Measurements from ENCODE around the gene PIM3. TPM values are rescaled to one million over a fixed set of nuclear protein-coding genes. Genes with fewer than 3 reads are reported as not detected.

The PIM3 gene
- total RNA-seq, 1 donor from 2014 or later, result 113 TPM

DNA sequence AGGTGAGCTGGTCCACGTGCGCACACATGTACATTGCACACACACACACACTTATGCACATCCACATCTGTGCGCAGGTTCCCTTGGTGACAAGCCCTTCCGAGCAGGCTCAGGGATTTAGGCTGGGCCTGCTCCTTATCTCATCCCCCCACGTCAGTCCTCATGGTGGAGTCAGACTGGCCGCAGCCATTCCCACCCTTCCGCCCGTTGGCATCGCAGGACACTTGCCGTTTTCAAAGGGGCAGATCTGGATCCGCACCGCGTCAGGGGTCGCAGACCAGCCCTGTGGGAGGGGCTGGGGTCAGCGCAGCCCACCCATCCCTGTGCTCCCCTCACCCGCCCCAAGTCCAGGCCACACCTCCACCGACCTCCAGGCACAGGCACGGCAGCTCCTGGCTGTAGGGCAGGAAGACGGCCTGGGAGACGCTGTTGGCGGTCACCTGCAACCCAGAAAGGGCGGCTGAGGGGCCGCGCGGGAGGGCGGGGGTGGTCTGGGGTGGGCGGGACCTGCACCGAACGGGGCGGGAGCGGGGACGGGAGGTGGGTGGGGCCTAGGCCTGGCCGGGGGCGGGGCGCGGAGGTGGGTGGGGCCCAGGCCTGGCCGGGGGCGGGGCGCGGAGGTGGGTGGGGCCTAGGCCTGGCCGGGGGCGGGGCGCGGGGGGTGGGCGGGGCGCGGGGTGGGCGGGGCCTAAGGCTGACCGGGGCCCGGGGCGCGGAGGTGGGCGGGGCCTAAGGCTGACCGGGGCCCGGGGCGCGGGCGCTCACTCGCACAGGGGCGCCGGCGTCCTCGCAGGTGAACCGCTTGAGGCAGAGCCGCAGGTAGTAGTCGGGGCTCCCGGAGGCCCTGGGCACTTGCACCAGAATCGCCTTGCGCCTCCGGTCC is 38.7 kb downstream of the PIM3 start:
- intact Hi-C loops (cut with micrococcal nuclease), result no loop called here

DNA sequence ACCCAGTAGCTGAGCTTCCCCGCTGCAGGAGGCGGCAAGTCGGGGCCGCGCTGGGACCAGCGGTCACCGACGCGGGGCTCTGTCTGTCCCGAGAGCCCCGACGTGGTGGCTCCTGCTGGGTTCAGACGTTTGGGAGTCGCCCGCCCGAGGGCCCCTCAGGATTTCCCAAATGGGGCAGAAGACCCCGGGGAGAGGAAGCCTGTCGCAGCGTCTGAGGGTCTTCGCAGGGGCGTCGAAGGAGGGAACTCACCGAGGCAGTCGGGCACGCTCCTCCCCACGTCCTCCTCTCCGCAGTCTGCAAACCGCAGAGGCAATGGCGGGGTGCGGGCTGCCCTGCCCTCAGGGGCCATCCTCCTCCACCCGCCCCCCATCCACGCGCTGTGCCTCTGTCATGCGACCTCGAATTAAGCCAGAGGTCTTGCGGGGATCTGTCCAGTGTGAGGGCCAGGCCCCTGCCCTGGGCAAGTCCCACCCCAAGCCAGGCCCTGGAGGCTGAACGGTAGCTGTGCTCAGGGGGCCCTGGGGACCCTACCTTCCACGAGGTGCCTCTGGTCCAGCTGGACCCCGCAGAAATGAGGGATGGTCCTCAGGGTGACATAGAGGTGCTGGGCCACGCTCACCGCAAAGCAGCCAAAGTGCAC is 39.5 kb downstream of the PIM3 start:
- intact Hi-C loops (cut with micrococcal nuclease), result no loop called here

DNA sequence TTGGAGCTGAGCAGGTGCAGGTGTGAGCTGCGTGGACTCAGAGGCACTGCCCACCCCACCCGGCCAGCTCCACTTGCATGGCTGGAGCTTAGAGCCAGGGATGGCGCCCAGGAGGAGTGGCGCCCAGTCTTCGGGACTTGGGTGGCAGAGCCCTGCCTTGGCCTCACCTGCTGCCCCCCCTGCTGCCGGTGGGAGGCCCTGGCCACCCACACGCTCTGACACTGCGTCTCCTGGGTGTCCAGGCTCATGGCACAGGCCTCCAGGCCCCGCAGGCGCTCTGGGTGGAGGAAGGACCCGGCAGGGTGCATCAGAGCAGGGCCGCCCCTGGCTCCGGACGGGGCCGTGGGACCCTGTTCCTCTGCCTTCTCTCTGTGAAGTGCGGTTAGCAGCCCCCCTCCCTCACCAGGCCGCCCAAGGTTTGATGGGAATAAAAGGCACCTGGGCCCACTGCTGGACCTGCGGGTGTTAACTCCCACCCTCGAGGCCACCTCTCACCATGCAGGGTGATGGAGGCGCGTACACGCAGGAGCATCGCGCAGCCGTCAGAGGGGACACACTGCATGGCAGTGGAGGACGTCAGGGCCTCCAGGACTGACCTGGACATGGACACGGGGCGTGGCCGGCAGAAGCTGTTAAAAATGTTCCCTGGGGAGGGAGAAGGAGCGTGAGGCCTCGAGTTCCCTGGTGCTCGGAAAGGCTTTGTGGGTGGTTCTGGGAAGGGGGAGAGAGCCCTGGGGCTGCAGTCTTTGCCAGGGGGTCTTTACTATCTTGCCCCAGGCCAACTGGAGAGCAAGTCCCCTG is 40.2 kb downstream of the PIM3 start:
- intact Hi-C loops (cut with micrococcal nuclease), result no loop called here

DNA sequence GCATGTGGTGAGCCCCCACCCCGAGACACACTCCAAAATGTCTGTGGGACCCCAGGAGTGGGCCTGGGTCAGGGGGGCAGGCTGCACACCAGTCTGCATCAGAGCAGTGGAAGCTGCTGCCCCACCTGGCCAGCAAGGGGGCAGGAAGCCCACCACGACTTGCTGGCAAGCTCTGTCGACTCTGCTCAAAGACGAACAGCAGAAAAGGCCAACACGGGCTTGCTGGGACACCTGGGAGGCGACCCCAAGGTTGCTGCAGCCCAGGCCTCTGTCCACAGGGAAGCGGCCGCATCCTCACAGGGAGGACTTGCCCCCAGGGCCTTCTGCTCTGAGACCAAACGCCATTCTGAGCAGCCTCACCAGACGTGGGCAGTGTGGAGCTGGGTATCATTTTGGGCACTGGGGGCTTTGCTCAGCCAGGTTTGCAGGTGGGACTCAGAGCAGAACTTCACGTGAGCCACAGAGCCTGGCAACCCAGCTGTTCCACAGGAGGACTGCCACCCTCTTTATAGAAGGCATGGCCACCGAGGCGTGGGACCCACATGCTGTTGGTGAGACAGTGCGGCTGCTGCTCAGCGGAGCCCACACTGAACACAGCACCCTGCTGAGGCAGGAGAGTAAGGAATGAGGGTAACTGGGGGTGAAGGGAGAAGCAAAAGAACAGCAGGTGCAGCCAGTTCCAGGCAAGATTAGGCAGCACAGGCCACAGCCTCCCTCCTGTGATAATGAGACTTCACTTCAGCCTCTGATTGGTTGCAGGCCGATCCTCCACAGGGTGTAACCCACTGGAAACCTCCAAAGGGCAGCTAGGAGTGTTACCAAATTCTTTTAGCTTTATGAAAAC is 41.0 kb downstream of the PIM3 start:
- intact Hi-C loops (cut with micrococcal nuclease), result no loop called here

DNA sequence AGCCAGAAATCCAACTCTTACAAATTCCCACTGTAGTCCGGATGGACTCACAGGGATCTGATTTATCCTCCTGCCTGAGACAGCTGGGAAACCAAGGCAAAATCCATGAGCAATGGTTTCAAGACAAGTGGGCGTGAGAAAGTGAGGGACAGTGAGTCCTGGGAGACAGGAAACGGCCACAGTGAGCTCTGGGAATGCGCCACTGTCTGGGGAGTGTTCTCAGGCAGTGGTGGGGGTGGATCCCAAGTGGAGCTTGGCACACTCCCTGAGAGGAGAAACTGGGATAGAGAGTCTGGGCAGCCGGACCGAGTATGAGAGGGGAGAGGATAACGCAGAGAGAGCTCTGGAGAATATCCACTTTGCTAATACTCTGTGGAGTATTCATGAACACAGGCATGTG is 42.2 kb downstream of the PIM3 start:
- intact Hi-C loops (cut with micrococcal nuclease), result no loop called here

DNA sequence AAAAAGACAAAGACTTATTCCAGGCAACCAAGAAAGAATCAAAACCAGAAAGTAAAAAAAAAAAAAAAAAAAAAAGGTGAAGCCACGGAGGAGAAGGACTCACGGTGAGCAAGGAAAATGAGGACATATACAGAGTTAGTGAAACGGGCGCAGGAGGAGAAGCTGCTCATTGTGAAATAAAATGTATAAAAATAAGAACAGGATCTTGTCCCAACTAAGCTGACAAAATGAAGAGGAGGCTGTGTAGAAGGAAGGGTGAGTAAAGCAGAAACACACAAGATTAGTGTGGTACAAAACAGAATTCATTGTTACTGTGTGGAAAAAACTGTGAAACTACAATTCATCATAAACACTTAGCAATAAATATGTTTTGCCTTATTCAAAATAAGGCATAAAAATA is 44.3 kb downstream of the PIM3 start:
- intact Hi-C loops (cut with micrococcal nuclease), result no loop called here

DNA sequence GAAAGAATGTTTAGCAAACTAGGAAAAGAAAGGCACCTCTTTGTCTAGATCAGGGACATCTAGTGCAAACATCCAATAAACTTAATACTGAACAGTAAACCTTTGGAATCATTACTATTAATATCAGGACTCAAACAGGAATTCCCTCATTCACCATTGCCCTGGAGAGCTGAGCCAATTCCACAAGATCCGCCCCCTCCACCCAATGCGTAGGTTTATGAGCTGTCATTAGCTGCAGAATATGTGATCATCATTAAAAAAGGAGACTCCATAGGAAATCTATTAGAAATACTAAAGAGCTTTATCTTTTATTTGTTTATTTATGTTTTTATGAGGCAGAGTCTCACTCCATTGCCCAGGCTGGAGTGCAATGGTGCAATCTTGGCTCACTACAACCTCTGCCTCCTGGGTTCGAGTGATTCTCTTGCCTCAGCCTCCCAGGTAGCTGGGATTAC is 46.5 kb downstream of the PIM3 start:
- intact Hi-C loops (cut with micrococcal nuclease), result no loop called here

DNA sequence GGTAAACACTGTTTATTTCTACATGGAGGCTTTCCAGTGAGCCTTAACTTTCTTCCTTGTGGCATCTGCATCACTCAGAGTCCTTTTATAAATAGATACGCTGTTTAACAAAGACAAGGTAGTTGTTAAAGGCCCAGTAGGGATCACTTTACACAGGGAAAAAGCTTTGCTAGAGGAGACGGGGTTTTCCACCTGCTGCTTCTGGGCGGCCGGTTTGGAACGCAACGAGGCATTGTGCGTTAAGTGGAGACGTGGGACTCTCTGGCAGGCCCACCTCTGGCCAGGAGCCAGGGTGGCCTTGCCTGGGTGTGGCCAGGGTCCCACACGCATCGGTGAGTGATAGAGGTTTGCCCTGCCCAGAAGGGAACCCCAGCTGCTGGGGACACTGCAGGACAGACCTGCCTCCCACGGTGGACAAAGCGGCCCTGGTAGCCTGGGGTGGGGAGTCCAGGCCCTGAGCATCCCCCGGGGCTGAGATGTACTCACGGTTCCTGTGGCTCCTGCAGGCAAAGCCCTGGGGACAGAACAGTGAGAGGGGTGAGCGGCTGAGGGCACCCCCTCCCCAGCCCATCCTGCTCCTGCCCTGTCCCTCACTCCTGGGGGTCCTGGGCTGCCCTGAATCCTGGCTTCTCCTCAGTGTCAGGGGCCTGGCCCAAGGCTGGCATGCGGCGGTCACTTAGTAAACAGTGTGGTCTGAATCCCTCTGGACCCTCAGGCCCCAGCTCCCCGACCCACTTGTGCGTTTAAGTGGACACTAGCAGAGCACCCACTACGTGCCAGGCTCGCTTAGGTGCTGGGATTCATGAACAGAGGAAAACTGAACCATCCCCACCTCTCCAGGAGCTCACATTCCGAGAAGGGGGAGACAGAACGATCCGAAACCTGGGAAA is 47.8 kb downstream of the PIM3 start:
- intact Hi-C loops (cut with micrococcal nuclease), result no loop called here

DNA sequence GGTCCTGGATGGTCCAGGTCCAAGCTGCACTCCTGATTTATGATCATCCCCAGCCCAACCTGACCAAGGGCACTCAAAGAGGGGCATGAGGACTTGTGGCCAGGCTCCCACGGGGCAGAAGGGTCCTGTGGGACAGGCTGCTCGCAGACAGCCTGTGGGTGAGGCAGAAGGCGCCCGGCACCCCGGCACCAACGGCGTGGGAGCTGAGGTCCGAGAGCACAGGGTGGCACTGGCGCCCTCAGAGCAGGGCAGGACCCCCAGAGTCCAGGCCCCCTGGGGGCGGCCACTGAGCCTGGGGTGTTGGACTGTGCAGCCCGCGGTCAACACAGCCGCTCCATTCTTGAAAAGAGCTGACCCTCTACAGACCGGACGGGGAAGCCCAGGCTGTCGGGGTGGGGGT is 48.7 kb downstream of the PIM3 start:
- intact Hi-C loops (cut with micrococcal nuclease), result no loop called here

DNA sequence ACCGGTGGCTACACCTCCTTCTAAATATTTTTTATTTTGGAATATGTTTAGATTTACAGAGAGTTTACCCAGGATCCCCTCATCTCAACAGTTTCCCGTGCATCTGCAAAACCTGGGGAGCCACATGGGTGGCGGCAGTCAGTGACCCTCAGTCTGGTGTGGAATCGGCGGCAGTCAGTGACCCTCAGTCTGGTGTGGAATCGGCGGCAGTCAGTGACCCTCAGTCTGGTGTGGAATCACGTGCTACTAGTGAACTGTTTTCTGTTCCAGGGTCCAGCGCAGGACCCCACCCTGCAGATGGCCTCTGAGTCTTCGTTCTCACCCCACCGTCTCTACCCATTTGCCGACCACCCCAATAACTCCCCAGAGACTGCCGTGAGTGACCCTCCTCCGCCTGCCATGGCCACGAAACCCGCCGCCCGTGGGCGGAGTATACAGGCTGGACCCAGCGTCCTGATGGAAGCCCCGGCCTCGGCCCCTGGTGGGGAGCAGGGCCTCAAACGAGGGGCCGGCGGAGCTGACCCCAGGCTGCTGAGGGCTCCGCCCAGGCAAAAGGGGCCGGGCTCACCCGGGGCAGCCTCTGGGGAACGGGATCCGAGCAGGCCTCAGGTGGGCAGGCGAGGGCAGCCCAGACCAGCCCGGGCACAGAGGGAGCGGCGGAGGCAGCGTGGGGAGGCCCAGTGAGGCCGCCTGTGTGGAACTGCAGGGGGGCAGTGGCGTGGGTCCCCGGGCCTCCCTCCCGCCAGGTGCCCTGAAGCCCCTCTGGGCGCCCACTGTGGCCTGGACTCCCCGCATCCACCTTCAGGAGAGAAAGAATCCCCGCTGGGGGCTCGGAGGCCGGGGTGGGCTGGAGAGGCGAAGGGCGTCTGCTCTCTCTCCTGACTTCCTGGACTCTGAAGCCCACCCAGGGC is 49.4 kb downstream of the PIM3 start:
- intact Hi-C loops (cut with micrococcal nuclease), result no loop called here

DNA sequence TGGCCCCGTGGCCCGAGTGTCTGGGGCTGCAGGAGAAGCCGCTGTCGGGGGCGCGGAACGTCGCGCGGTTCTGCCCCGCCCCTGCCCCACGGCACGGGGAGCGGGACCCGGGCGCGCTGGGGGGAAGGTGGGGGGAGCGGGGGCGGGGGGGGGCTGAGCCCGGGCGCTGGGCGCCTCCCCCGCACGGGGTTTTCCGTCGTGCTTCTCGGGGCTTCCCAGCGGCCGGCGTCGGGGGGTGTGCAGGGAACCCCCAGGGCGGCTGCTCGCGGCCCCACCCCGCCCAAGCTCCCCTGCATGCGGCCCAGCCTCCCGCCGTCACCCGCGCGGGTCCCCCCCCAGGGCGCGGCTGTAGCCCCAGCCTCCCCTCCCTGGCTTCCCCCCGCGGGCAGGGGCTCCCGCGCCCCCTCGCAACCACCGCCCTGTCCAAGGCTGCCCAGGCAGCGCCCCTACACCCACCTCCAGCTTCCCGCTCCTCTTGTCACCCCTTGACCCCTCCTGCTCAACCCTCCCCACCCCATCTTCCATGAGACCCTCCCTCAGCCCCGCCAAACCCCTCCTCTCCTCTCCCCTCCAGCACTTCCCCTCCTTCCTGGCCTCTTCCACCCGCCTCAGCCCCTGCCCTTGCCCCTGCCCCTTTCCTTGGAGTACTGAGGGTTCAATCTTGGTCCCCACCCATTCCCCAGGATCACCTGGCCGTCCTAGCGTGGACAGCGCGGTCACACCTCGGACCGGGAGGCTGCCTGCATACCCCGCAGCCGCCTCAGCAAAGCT is 50.3 kb downstream of the PIM3 start:
- intact Hi-C loops (cut with micrococcal nuclease), result no loop called here

DNA sequence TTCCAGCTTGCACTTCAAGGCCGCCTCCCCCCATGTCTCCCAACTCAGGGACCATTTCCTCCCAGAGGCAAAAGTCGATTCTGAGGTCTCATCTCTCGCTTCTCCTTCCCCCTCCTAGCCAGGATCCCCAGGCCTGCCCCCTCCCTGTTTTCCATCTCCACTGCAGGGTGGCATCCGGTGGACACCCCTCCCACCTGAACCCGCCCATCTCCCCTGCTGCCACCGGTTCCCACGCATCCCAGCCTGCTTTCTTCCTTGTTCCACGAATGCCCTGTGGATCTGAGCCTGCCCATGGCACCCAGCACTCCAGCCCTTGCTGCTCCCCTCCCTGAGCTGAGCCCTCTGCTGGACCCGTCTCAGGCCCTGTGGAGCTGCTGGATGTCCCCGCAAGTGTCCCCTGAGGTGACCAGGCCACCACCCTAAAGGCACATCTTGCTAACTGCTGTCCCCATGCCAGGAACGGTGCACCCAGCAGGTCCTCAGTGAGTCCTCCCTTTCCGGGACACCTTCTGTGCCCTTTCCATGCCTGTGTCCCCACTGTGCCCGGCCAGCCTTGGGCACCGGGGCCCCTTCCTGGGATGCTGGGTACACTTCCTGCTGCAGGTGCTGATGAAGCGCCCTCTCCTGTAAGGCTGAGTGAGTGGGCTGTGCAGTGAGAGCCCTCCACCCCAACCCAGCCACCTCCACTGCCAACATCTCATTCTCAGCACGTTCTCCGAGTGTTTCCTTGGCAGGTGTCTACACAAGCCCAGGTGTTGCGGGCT is 51.1 kb downstream of the PIM3 start:
- intact Hi-C loops (cut with micrococcal nuclease), result no loop called here

DNA sequence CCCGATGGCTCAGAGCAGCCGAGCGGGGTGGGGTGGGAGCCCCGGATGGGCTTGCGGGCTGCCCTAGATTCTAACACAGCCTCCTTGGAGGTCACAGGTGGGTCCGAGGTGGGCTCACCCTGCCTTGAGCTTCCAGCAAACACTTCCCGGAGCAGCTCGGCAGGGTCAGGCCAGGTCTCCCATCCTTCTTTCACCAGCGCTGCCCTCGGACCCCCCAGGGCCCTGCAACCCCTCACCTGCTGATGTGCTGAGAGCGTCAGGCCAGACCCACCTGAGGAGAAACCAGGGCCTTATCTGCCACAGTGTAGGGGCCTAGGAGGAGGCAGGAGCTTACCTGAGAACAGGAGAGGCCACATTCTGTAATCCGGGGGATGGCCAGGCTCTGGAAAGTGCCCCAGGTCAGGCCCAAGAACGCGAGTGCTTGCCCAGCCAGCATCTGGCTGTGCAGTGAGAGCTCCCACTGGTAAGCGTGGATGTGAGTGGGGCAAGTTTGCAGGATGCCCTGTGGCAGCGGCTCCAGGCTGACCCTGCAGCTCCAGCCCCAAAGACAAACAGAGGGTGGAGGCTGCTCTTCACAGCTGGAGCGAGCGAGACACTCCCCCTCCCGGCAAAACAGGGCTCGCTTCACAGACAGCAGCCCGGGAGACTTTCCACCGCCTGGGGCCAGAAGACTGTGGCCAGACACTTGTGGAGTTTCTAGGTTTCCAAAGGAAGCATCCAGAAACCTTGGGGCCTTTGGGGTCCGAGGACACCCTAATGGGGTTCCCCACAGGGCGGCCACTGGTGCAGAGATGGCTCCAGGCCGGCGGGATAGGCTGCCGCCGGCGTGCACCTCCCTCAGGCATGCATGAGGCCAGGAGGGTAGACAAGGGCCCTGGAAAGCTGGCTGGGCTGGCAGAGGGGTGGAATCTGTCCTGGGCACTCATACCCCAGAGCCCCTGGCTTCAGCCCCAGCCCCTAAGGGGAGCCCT is 51.9 kb downstream of the PIM3 start, which contains the start of gene IL17REL:
Gene IL17REL, minus strand, starts transcription at position 555 of the 971 bp plus-strand sequence. Its CDS starts 119 bp downstream, at position 436.
- intact Hi-C loops (cut with micrococcal nuclease), result no loop called here
